Measurements from ENCODE around the gene PGGHG.
"Not testable (repeated sequence)": the region's sequence is repeated elsewhere in the genome, so short reads cannot be mapped to it uniquely, and the experiment has no call there.

PGGHG gene

DNA sequence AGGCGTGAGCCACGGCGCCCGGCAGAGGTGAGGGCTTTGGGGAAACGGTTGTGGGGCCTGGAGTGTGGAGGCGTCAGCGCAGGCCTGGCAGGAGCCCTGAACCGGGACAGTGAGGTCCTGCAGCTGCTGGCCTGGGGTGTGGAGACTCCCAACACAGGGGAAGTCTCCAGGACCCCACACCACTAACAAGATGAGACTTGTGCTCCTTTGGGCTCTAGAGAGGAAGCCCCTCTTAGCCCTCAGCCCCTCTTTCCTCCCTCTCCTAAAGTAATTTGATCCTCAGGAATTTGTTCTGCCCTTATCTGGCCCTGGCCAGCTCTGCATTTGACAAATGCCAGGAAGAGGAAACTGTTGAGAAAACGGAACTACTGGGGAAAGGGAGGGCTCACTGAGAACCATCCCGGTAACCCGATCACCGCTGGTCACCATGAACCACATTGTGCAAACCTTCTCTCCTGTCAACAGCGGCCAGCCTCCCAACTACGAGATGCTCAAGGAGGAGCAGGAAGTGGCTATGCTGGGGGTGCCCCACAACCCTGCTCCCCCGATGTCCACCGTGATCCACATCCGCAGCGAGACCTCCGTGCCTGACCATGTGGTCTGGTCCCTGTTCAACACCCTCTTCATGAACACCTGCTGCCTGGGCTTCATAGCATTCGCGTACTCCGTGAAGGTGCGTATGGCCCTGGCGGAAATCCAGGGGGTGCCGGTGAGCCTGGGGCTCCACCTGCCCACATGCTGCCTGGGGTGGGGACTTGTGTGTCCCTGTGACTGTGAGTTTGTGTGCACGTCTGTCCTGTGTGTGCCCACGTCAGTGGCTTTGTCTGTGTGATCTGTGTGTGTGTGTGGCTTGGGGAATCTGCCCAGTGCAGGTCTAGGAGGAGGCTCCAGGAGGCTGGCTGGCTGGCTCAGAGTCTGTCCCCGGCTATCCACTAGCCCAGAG lies 19.1 kb downstream of the PGGHG start, which contains the start of gene IFITM2:
IFITM2 (plus strand) TSS at position 51 of the 943 bp plus-strand sequence; CDS start at position 428, 377 bp downstream.
- not testable (repeated sequence) for H3K9me3 ChIP-seq (ENCODE audit: control insufficient read depth, insufficient read depth, low read length); H3K9ac ChIP-seq (ENCODE audit: low read depth, low read length); H3K27me3 ChIP-seq (ENCODE audit: control insufficient read depth, insufficient read depth, low read length); H3K36me3 ChIP-seq (ENCODE audit: control insufficient read depth, insufficient read depth, low read length)
- peak within 1 kb of the TSS; percentile 59 for H3K4me3 ChIP-seq (ENCODE audit: low read depth, low read length)
- peaks cover 44% of the 10 kb centered on the region for H3K4me1 ChIP-seq (ENCODE audit: control insufficient read depth, insufficient read depth, low read length)

DNA sequence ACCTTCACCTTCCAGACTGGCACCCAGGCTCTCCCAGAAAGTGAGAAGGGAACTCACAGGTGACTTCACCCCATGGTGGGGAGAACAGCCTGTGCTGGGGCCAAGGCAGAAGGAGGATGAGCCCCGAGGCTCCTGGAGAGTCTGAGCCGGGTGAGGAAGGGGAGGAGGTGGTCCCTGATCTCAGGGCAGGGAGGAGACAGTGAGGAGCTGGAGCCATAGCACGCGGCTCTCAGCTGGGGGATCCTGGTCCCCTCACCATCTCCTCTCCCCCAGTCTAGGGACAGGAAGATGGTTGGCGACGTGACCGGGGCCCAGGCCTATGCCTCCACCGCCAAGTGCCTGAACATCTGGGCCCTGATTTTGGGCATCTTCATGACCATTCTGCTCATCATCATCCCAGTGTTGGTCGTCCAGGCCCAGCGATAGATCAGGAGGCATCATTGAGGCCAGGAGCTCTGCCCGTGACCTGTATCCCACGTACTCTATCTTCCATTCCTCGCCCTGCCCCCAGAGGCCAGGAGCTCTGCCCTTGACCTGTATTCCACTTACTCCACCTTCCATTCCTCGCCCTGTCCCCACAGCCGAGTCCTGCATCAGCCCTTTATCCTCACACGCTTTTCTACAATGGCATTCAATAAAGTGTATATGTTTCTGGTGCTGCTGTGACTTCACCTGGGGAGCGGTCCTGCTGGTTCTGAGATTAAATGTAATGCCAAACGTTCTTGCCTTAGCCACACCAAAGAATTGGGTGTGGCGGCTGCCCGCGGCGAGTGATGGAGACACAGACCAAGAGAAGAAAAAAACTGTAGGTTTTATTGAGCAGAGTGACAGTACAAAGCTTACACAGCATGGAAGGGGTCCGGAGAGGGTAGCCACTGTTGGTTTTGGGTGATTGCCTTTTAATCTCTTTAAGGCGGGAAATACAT lies 20.1 kb downstream of the PGGHG start:
- Histone ChIP-seq H3K4me3 (ENCODE audit: low read depth, low read length) (peak overlapping the region; percentile 43), H3K4me1 (ENCODE audit: control insufficient read depth, insufficient read depth, low read length) (peaks cover 47% of the 10 kb centered on the region)
- H3K9ac ChIP-seq (ENCODE audit: low read depth, low read length); H3K36me3 ChIP-seq (ENCODE audit: control insufficient read depth, insufficient read depth, low read length); H3K27me3 ChIP-seq (ENCODE audit: control insufficient read depth, insufficient read depth, low read length); H3K9me3 ChIP-seq (ENCODE audit: control insufficient read depth, insufficient read depth, low read length): not testable (repeated sequence)

DNA sequence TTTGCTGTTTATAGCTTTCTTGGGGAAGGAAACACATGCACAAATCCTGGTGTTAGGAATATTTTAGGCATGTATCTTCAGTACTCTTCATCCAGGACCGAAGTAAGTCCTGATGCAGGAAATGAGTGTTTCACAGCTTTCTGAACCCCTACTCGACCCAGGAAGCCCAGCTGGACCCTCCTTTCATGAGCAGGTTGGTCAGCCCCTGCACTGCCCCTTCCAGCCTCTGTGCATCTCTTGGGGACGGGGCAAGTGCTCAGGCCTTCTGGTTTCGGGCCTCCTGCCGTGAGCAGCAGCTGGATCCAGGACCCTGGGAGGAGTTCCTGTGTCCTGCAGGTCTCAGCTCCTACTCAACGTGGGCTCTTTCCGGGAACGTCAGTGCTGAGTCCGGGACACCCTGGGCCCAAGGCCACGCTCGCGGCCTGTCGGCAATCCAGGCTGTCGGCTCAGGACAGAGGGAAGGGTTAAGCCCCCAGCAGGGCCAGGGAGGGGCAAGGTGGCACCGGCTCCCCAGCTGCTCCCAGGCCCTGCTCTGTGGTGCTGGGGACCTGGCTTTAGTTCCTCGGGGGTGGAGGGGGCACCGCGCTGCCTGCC lies 21.1 kb downstream of the PGGHG start:
- H3K4me1 ChIP-seq (ENCODE audit: control insufficient read depth, insufficient read depth, low read length) = peaks cover 44% of the 10 kb centered on the region
- H3K9ac ChIP-seq (ENCODE audit: low read depth, low read length); H3K27me3 ChIP-seq (ENCODE audit: control insufficient read depth, insufficient read depth, low read length); H3K36me3 ChIP-seq (ENCODE audit: control insufficient read depth, insufficient read depth, low read length); H3K9me3 ChIP-seq (ENCODE audit: control insufficient read depth, insufficient read depth, low read length): not testable (repeated sequence)
- H3K4me3 ChIP-seq (ENCODE audit: low read depth, low read length) = peak overlapping the region; percentile 6

DNA sequence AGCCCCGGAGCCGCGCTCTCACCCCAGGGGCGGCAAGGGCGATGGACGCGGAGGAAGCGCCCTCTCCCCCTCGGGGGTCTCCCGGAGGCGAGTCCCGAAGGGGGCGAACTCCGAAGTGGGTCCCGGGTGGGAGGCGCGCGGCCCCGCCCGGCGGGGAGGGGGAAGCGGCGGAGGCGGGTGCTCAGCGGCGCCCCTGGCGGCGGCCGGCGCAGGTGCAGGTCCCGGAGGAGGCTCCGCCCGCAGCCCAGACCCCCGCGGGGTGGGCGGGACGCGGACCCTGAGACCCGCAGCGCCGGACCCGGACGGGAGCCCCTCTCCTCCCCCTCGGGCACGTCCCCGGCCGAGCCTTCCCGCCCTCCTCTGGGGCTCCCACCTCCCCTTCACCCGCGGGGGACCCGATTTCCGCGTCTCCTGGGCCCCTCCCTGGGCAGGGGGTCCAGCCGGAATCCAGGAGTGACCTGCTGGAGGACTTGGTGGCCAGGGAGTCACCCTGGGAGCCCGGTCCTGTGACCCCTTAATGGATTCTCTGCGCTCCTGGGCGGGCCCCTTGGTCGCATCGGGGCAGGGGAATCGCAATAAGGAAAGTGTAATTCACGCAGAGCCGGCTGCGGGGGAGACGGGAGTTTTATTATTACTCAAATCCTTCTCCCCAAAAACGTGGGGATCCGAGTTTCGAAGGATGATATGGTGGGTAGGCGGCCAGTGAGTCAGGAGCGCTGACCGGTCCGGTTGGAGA lies 22.3 kb downstream of the PGGHG start:
- Histone ChIP-seq H3K4me1 (ENCODE audit: control insufficient read depth, insufficient read depth, low read length) (peaks cover 34% of the 10 kb centered on the region), H3K36me3 (ENCODE audit: control insufficient read depth, insufficient read depth, low read length) (peaks cover 13% of the 10 kb centered on the region), H3K4me3 (ENCODE audit: low read depth, low read length) (peak overlapping the region; percentile 31)
- H3K27me3 ChIP-seq (ENCODE audit: control insufficient read depth, insufficient read depth, low read length); H3K9ac ChIP-seq (ENCODE audit: low read depth, low read length); H3K9me3 ChIP-seq (ENCODE audit: control insufficient read depth, insufficient read depth, low read length): not testable (repeated sequence)

DNA sequence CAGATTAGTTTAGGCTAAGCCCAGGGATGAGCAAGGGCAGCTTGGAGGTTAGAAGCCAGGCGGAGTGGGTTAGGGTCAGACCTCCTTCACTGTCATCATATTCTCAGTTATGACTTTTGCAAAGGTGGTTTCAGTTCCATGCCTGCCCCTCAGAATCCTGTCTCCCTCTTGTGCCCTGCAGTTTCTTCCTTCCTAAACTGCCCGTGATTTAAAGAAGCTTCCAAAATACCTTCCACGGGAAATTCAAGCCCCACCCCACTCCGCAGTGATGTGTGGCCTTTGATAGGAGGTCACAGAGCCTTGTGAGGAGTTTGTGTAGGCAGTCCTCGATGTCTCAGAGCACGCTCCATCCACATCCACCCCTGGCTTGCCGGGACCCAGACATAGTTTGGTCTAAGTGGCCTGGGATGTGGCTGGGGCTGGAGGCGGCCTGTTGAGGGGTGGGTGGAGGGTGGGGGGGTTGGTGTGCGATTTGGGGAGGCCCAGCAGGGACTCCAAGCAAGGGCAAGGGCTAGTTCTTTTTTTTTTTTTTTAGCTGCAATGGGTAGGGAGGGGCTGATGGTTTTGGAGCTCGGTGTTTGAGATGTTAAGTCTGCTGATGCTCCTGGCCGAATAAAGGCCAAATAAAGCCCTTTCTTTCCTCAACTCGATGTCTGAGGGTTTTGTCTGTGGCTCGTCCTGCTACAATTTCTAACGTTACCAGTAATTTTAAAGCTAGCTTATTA lies 23.3 kb downstream of the PGGHG start:
- Histone ChIP-seq H3K4me1 (ENCODE audit: control insufficient read depth, insufficient read depth, low read length) (peaks cover 28% of the 10 kb centered on the region), H3K9ac (ENCODE audit: low read depth, low read length) (no peak overlapping the region), H3K4me3 (ENCODE audit: low read depth, low read length) (peak overlapping the region; percentile 96)

DNA sequence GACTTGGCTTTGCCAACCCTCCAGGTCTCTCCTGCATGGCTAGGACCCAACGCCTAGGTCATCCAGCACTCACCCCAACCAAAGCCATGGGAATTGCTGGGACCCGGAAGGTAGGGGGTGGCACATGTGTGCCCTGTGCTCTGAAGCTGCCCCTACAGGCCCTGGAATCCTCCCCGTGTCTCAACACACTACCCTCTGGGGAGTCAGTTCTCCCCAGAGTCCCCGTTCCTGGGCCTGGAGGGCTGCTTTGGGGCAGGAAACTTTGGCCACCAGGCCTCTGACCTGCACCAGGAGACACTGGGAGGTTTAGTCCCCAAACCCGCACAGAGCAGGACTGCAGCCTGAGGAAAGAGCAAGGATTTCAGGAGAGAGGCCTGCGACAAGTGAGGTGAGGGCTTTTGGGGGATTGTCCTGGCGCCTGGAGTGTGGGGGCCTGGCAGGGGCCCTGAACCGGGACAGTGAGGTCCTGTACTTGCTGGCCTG lies 24.4 kb downstream of the PGGHG start:
- Histone ChIP-seq H3K27me3 (ENCODE audit: control insufficient read depth, insufficient read depth, low read length) (no peaks in the 10 kb centered on the region), H3K9ac (ENCODE audit: low read depth, low read length) (peak overlapping the region; percentile 61), H3K36me3 (ENCODE audit: control insufficient read depth, insufficient read depth, low read length) (peaks cover 14% of the 10 kb centered on the region), H3K9me3 (ENCODE audit: control insufficient read depth, insufficient read depth, low read length) (no peaks in the 10 kb centered on the region), H3K4me3 (ENCODE audit: low read depth, low read length) (peak overlapping the region; percentile 96), H3K4me1 (ENCODE audit: control insufficient read depth, insufficient read depth, low read length) (peaks cover 24% of the 10 kb centered on the region)

More for the DNA sequence above, 23.3 kb downstream of the PGGHG start:
- Histone ChIP-seq H3K36me3 (ENCODE audit: control insufficient read depth, insufficient read depth, low read length) (peaks cover 14% of the 10 kb centered on the region), H3K27me3 (ENCODE audit: control insufficient read depth, insufficient read depth, low read length) (no peaks in the 10 kb centered on the region), H3K9me3 (ENCODE audit: control insufficient read depth, insufficient read depth, low read length) (no peaks in the 10 kb centered on the region)

DNA sequence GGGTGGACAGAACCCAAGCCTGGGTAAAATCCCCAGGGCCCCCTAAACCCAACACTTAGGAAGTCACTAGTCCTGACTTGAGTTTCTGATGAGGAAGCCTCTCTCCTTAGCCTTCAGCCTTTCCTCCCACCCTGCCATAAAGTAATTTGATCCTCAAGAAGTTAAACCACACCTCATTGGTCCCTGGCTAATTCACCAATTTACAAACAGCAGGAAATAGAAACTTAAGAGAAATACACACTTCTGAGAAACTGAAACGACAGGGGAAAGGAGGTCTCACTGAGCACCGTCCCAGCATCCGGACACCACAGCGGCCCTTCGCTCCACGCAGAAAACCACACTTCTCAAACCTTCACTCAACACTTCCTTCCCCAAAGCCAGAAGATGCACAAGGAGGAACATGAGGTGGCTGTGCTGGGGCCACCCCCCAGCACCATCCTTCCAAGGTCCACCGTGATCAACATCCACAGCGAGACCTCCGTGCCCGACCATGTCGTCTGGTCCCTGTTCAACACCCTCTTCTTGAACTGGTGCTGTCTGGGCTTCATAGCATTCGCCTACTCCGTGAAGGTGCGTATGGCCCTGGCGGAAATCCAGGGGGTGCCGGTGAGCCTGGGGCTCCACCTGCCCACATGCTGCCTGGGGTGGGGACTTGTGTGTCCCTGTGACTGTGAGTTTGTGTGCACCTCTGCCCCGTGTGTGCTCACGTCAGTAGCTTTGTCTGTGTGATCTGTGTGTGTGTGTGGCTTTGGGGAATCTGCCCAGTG lies 25.0 kb downstream of the PGGHG start, which contains the start of gene IFITM1:
IFITM1 (plus strand) TSS at position 254 of the 767 bp plus-strand sequence; CDS start at position 385, 131 bp downstream.
- Histone ChIP-seq H3K4me3 (ENCODE audit: low read depth, low read length) (peak within 1 kb of the TSS; percentile 96), H3K36me3 (ENCODE audit: control insufficient read depth, insufficient read depth, low read length) (peaks cover 14% of the 10 kb centered on the region), H3K4me1 (ENCODE audit: control insufficient read depth, insufficient read depth, low read length) (peaks cover 24% of the 10 kb centered on the region), H3K9ac (ENCODE audit: low read depth, low read length) (peak within 1 kb of the TSS; percentile 85), H3K27me3 (ENCODE audit: control insufficient read depth, insufficient read depth, low read length) (no peaks in the 10 kb centered on the region), H3K9me3 (ENCODE audit: control insufficient read depth, insufficient read depth, low read length) (no peaks in the 10 kb centered on the region)

DNA sequence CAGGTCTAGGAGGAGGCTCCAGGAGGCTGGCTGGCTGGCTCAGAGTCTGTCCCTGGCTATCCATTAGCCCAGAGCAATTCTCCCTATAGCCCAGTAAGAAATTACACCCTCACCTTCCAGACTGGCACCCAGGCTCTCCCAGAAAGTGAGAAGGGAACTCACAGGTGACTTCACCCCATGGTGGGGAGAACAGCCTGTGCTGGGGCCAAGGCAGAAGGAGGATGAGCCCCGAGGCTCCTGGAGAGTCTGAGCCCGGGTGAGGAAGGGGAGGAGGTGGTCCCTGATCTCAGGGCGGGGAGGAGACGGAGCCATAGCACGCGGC lies 25.6 kb downstream of the PGGHG start:
- H3K9me3 ChIP-seq (ENCODE audit: control insufficient read depth, insufficient read depth, low read length); H3K27me3 ChIP-seq (ENCODE audit: control insufficient read depth, insufficient read depth, low read length): not testable (repeated sequence)
- Histone ChIP-seq H3K9ac (ENCODE audit: low read depth, low read length) (peak overlapping the region; percentile 56), H3K36me3 (ENCODE audit: control insufficient read depth, insufficient read depth, low read length) (peaks cover 14% of the 10 kb centered on the region), H3K4me1 (ENCODE audit: control insufficient read depth, insufficient read depth, low read length) (peaks cover 23% of the 10 kb centered on the region), H3K4me3 (ENCODE audit: low read depth, low read length) (peak overlapping the region; percentile 96)

DNA sequence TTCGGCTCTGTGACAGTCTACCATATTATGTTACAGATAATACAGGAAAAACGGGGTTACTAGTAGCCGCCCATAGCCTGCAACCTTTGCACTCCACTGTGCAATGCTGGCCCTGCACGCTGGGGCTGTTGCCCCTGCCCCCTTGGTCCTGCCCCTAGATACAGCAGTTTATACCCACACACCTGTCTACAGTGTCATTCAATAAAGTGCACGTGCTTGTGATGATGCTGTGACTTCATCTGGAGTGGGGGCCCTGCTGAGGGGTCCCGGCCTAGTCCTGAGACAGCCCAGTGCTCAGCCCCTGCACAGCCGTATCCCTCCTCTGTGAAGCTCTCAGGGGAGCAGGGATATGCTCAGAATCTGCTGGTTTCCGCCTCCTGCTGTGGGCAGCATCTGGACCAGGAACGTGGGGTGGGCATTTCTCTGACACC lies 26.1 kb downstream of the PGGHG start:
- H3K4me1 ChIP-seq (ENCODE audit: control insufficient read depth, insufficient read depth, low read length) = peaks cover 18% of the 10 kb centered on the region
- H3K36me3 ChIP-seq (ENCODE audit: control insufficient read depth, insufficient read depth, low read length) = peaks cover 14% of the 10 kb centered on the region
- H3K9ac ChIP-seq (ENCODE audit: low read depth, low read length) = peak overlapping the region; percentile 85
- H3K9me3 ChIP-seq (ENCODE audit: control insufficient read depth, insufficient read depth, low read length) = no peaks in the 10 kb centered on the region
- H3K27me3 ChIP-seq (ENCODE audit: control insufficient read depth, insufficient read depth, low read length) = no peaks in the 10 kb centered on the region
- peak overlapping the region; percentile 96 for H3K4me3 ChIP-seq (ENCODE audit: low read depth, low read length)

DNA sequence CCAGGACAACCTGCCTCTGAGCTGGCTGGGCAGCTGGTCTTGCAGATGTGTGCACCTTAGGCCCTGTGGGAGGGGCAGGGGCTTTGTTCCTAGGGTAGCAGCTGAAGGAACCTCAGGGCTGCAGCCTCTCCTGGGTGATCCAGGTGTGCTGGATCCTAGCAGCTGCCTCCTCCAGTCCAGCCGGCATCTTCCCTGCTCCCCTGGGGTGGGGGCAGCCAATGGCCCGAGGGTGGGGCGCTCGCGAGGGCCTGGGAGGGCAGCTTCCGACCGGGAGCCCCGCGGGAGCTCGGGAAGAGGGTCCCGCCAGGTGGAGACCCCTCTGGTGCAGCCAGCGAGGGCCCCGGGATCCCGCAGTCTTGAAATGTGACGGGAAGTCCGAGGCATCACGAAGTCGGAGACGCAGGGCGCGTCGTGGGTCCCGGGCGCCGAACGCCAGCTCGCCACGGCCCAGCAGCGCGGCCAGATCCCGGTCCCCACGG lies 26.6 kb downstream of the PGGHG start:
- H3K4me3 ChIP-seq (ENCODE audit: low read depth, low read length) = peak overlapping the region; percentile 96
- peaks cover 14% of the 10 kb centered on the region for H3K36me3 ChIP-seq (ENCODE audit: control insufficient read depth, insufficient read depth, low read length)
- H3K4me1 ChIP-seq (ENCODE audit: control insufficient read depth, insufficient read depth, low read length) = peaks cover 18% of the 10 kb centered on the region
- peak overlapping the region; percentile 85 for H3K9ac ChIP-seq (ENCODE audit: low read depth, low read length)
- no peaks in the 10 kb centered on the region for H3K27me3 ChIP-seq (ENCODE audit: control insufficient read depth, insufficient read depth, low read length)
- H3K9me3 ChIP-seq (ENCODE audit: control insufficient read depth, insufficient read depth, low read length) = no peaks in the 10 kb centered on the region
